GM11168 (cell line): ENCODE data around the gene TAS2R60.
"Not testable (repeated sequence)": the region's sequence is repeated elsewhere in the genome, so short reads cannot be mapped to it uniquely, and the experiment has no call there.

Experiments used
- in situ Hi-C: fragments of 300-500 bp; cut with MboI; formaldehyde crosslinking; loops from one replicate; pipeline ENCODE4 v1.12.0; 2022; ENCODE audit warnings: low sequenced_read_pairs; ENCODE audit not compliant: unreplicated experiment

Gene TAS2R60

GRCh38 chr7:143410521-143411004, 32.7 kb upstream of the TAS2R60 start:
- in situ Hi-C loops, result no loop called here

- in situ Hi-C loops, result no loop called here
Measured at GRCh38 chr7:143411976-143412708, 31.1 kb upstream of the TAS2R60 start.

DNA sequence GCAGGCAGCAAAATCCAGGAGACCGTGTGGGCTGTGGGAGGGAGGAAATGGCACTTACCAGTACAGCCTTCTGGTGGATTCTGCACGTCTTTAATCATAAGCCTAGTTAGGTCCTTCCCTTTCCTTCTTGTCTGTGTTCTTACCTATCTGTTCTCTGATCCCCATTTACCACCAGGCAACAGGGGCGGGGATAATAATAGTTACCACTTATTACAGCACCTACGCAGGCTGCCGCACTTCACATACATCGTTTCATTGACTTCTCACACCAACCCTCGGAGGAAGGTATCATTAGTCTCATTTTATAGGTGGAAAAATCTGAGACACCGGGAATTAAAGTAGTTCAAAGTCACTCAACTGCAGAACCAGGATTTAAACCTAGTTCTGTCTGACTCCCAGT, 30.1 kb upstream of the TAS2R60 start:
- in situ Hi-C loops, result no loop called here

- in situ Hi-C loops, result not testable (repeated sequence)
Measured at GRCh38 chr7:143415209-143415608, 28.0 kb upstream of the TAS2R60 start.

DNA sequence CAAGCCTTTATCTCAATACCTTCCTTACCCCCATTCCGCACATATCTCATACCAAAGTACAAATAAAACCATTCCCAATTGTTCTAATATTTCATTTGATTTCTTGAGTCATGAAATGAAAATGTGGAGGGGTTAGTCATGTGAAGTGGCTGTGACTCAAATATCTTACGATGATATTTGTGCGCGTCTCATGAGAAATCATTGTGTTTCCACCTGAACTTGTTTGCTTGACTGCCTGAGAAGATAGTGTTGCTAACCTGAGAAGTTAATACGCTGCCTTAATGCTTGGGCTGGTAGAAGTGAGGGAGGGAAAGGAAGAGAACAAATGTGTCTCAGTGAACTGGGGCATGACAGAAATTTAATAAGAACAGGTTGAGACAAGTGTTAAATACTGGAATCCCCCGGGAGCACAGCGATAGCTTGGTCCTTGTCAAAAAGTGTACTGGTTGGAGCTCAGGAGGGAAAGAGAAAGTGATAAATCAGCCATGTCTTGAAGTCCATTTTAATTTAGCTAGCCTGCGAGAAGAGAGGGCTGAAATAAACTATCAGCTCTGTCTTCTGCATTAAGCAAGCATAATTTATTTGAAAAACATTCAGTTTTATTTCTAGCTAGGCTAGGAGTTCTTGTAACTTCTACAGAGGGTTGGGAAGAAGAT, 27.4 kb upstream of the TAS2R60 start:
- in situ Hi-C loops, result no loop called here

DNA sequence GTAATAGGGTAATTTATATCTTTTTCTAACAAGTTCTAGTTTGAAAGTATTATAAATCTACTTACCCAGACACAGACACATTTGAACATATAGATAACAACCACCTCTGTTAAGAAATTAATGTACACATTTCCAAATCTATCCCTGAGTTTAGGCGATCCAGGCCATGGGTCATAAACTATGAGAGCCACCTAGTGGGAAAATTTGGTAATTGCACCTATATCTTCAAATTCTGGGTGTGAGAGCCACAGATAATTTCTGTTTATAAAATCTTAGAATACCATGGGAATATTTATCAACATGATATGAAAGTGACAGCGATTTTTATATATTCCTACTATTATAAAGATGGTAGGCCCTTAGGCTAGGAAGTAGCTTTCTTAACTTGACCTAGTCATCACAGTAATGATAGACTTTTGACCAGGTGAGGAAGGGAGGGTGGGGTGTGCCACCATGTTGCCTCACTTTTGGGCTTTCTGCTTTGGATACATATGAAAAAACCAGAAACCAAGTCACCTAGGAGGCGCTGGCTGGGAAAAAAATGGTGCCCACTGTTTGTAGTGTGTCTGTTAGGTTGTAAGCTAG, 26.6 kb upstream of the TAS2R60 start:
- in situ Hi-C loops, result no loop called here

DNA sequence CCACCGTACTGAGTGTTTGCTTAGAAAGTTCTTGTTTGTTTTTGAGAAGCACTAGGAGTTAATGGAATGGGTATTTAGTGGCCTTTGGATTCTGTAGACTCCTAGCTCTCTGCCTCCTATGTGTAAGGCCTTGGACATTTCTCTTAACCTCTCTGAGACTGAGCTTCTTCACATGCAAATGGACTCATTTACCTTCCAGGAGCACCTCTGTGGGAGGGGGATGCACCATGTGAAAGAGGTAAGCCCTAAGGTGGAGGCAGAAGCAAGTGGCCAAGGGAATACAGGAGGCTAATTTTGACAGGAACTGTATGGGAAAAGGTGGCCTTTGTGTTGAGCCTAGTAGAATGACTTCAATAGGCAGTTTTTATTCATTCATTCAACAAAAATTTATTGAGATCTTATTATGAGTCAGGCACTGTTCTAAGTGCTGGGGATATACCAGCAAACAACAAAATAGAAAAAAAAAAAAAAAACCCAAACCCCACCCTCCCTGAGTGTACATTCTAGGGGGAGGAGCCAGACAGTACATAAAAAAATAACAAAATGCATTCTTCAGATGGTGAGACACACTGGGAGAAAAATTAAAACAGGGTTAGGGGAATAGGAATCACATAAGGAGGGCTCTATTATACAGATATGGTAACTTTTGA, 25.4 kb upstream of the TAS2R60 start:
- in situ Hi-C loops, result no loop called here

GRCh38 chr7:143418681-143419458, 24.4 kb upstream of the TAS2R60 start:
- in situ Hi-C loops, result no loop called here

DNA sequence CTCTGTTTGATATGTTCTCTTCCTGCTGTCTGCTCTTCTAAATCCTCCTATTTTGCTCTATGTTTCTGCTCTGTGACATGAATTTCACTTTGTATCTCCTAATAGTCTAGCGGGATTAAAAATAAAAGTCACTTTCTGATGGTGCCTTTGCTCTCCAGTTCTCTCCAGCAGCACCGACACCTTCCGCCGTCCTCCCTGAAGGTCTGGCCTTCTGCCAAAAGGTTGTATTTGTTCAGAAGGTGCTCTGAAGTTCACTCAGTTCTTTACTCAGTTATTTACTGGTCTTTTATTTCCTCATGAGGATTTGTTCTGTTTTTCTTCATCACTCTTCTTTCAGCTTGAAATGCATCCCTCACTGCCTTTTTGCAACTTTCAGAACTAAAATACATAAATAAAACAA, 23.4 kb upstream of the TAS2R60 start:
- in situ Hi-C loops, result no loop called here

DNA sequence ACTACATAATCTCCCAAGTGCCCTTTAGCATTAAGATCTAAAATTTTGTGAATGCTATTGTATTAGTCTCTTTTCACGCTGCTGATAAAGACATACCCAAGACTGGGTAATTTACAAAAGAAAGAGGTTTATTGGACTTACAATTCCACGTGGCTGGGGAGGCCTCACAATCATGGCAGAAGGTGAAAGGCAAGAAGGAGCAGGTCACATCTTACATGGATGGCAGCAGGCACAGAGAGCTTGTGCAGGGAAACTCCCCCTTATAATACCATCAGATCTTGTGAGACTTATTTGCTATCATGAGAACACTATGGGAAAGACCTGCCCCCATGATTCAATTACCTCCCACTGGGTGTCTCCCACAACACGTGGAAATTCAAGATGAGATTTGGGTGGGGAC, 22.6 kb upstream of the TAS2R60 start:
- in situ Hi-C loops, result not testable (repeated sequence)

- in situ Hi-C loops, result no loop called here
Measured at GRCh38 chr7:143422033-143422432, 21.2 kb upstream of the TAS2R60 start.

GRCh38 chr7:143424476-143424875, 18.8 kb upstream of the TAS2R60 start:
- in situ Hi-C loops, result not testable (repeated sequence)

DNA sequence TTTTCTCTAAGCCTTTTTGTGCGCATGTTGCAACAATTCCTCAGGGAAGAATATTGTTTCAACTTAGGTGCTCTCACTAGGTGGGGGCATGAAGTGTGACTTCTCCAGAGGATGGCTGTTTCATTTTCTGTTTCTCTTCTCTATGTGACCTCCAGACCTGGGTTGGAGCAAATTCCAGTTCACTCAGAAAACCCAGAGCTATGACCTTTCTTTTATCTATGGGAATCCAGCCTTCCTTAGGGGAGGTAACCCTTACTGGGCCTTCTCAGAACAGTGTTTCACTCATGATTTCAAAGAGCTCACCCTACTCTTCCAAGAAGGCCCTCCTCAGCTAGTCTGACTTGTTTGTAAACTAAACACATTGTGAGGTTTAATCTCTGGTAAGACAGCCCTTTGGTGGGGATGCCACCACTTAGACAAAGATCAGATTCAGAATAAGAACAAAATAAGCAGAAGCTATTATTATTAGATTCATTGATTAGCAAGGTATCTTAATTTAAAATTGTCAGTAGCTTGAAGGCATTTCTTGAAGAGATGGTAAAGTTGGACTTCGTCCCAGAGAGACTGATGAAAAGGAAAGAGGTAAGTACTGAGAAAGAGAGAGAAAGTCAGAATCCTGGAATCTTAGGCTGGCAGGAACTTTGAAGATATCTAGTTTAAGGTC, 16.6 kb upstream of the TAS2R60 start:
- in situ Hi-C loops, result no loop called here

- in situ Hi-C loops, result no loop called here
Measured at GRCh38 chr7:143429770-143430698, 13.2 kb upstream of the TAS2R60 start.

DNA sequence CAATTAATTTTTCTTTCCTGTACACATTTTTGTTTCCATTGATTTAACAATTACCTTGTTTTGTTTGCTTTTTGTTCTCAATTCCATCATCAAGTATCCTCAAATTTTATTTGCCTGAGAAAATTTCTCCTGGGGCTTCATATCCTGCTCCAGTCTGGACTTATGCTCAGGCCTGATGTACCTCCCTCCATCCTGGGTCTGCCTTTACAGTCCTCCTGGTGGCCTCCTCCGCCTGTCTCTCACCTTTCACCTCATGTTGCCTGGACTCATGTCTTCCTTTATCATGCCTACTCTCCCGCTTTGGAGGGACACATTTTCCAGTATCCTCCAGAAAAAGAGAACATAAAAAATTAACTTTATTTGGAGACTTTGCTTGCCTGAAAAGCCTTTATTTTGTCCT, 12.1 kb upstream of the TAS2R60 start:
- in situ Hi-C loops, result no loop called here

DNA sequence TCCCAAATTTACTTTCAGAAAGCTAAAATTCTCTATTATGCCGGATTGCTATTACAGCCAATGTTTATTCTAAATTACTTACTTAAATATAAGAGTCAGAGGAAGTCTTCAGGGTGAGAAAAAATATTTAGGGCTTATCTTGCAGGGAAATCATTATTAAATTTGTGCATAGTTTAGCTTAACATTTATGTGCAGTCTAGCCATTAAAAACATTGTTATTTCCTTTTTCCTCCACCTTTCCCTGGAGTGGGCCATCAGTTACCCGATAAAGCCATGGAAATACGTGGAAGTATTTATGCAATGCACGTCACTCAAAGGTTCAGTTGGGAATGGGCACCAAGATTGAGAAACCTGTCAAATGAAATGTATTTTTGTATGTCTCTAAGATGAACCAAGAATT, 9.5 kb upstream of the TAS2R60 start:
- in situ Hi-C loops, result no loop called here

DNA sequence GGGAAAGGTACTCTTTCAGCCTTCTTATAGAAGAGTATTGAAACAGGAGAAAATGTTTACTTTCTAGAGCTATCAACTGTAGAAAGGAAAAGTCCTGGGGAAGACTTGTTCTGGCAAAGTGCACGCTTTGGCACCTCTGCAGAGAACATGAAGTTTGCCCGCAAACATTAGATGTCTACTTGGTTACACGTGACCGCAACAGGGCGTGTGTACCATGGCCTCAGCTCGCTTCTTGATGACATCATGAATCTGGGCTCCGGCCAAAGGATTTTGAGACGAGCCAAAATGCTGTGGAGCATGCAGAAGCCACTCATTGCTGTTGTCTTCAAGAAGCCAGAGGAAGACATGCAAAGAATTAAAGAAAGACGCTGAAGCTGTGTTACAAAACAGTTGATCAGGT, 8.6 kb upstream of the TAS2R60 start:
- in situ Hi-C loops, result no loop called here

DNA sequence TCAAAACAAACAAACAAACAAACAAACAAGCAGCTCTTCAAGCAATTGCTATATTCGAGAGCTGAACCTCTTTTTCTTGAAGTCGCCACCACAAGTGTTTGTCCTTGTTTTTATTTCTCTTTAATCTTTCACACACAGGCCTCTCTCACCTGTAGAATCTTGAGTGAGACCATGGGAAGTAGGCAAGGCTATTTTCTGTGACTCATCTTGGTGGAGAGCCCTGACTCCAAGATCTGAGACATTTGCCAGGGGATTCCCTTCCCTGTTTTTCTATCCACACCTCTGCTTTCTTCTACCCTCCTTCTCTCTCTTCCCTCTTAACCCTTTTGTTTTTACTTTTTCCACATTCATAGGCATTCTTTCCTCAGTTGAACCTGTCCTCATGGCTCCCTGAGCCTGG, 8.0 kb upstream of the TAS2R60 start:
- in situ Hi-C loops, result no loop called here
